Measurements from ENCODE around the gene SCNN1A.

The SCNN1A gene

GRCh38 chr12:6315704-6316597 is 59.4 kb downstream of the SCNN1A start:
- no peak for DNase-seq

- no peak for DNase-seq
Observed at GRCh38 chr12:6315184-6315583, 60.2 kb downstream of the SCNN1A start.

- DNase-seq = no peak
Observed at GRCh38 chr12:6314776-6315175, 60.6 kb downstream of the SCNN1A start.

- DNase-seq = no peak
Observed at GRCh38 chr12:6313326-6313940, 61.9 kb downstream of the SCNN1A start.

GRCh38 chr12:6312529-6313325 is 62.6 kb downstream of the SCNN1A start:
- DNase-seq = no peak

GRCh38 chr12:6311822-6312528 is 63.4 kb downstream of the SCNN1A start:
- no peak for DNase-seq

GRCh38 chr12:6310771-6311610 is 64.4 kb downstream of the SCNN1A start:
- DNase-seq = no peak

GRCh38 chr12:6307529-6307928 is 67.8 kb downstream of the SCNN1A start:
- DNase-seq = peak in 1 of 2 donors; percentile 25

GRCh38 chr12:6306599-6307220 is 68.7 kb downstream of the SCNN1A start:
- DNase-seq = no peak

- DNase-seq = no peak
Observed at GRCh38 chr12:6306151-6306550, 69.2 kb downstream of the SCNN1A start.

GRCh38 chr12:6303071-6303470 is 72.3 kb downstream of the SCNN1A start:
- DNase-seq = no peak

- DNase-seq = no peak
Observed at GRCh38 chr12:6302621-6303020, 72.7 kb downstream of the SCNN1A start.

- no peak for DNase-seq
Observed at GRCh38 chr12:6301721-6302120, 73.6 kb downstream of the SCNN1A start.

GRCh38 chr12:6297170-6297569 is 78.2 kb downstream of the SCNN1A start:
- no peak for DNase-seq
